HEK293 (cell line): ENCODE data around the gene PSMC5.

Source experiments
- ZNF184 ChIP-seq: fragments of 450-650 bp; IDR thresholded peaks from 2 replicates; pipeline ENCODE4 v1.5.1; 2018; ENCODE audit warnings: missing biosample characterization, mild to moderate bottlenecking, missing genetic modification characterization
- ZNF274 ChIP-seq, 2 experiments: fragments of 200-500 bp in 1 of 2; fragments of 450-650 bp in 1 of 2; sonication (Bioruptor generic) in 1 of 2; formaldehyde crosslinking in 1 of 2; IDR thresholded peaks; 2 replicates each; pipeline versions ENCODE4 v1.5.1 to v1.6.1; 2014 to 2016; ENCODE audit warnings: borderline replicate concordance in 1 of 2, inconsistent platforms in 1 of 2, low read length in 1 of 2, missing biosample characterization in 1 of 2, missing genetic modification characterization in 1 of 2
- ZNF555 ChIP-seq: fragments of 450-650 bp; formaldehyde crosslinking; conservative IDR thresholded peaks from 2 replicates; pipeline ENCODE4 v1.5.1; 2017; ENCODE audit warnings: missing biosample characterization, mild to moderate bottlenecking, missing genetic modification characterization, inconsistent platforms

DNA sequence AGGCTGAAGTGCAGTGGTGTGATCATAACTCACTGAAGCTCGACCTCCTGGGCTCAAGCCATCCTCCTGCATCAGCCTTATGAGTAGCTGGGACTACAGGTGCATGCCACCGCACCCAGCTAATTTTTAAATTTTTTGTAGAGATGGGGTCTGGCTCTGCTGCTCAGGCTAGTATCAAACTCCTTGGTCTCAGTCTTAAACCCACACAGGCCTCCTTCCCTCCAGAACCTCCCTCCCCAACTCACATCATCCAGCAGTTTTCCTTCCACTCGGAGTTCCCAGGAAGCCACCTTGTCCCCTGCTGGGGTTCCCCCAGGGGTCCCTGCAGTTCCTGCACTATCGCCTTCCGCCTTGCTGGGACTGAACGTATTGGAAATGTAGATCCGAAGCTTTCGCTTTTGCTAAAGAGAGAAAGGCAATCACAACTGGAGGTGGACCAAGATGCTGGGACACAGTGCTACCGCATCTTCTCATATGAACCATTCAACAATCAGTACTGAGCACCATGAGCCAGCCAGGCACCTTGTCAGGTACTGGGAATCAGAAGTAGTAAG lies 8.0 kb downstream of the PSMC5 start:
- TF ChIP-seq ZNF555 (tag by site-specific recombination), result no peak
- TF ChIP-seq ZNF274 (IDR thresholded peaks at IDR 0.05; ENCODE audit: low read length), result no peak
- TF ChIP-seq ZNF274 (tag by site-specific recombination; IDR thresholded peaks at IDR 0.05; ENCODE audit: borderline replicate concordance), result no peak
- no peak for TF ChIP-seq ZNF184 (tag by site-specific recombination)
